Lung (tissue), 12 donors: ENCODE data around the gene TBC1D21. TPM values are rescaled to one million over a fixed set of nuclear protein-coding genes. Genes with fewer than 3 reads are reported as not detected.
"Not testable (repeated sequence)": the region's sequence is repeated elsewhere in the genome, so short reads cannot be mapped to it uniquely, and the experiment has no call there.

Experiments
- ATAC-seq: fragments of 200-7000 bp; cut with Tn5 transposase; one replicate; pipeline ENCODE4 v1.9.1; 2020; ENCODE audit warnings: moderate number of reproducible peaks; ENCODE audit not compliant: insufficient read depth, low FRiP score
- DNase-seq, 3 donors: peaks; one replicate each; pipeline ENCODE4 v3.0.0-alpha.2; 2013 to 2017
- H3K27ac ChIP-seq, 2 donors: one replicate each; pipeline ENCODE4 v1.5.1; 2013; ENCODE audit warnings: mild to moderate bottlenecking in 2 of 2, moderate library complexity in 2 of 2, control low read depth in 1 of 2, inconsistent platforms in 1 of 2, low read depth in 1 of 2, low read length in 1 of 2
- H3K27me3 ChIP-seq, 3 donors: one replicate each; pipeline ENCODE4 v1.5.1; 2013; ENCODE audit warnings: low read length in 2 of 3; ENCODE audit not compliant: control insufficient read depth in 3 of 3, insufficient read depth in 3 of 3
- H3K36me3 ChIP-seq, 4 donors: one replicate each; pipeline ENCODE4 v1.5.1; 2013; ENCODE audit warnings: low read length in 4 of 4, mild to moderate bottlenecking in 1 of 4, moderate library complexity in 1 of 4; ENCODE audit not compliant: control insufficient read depth in 4 of 4, insufficient read depth in 4 of 4
- H3K4me1 ChIP-seq, 5 donors: one replicate each; pipeline ENCODE4 v1.5.1; 2013; ENCODE audit warnings: low read length in 5 of 5, mild to moderate bottlenecking in 2 of 5, moderate library complexity in 1 of 5; ENCODE audit not compliant: control insufficient read depth in 5 of 5, insufficient read depth in 5 of 5
- H3K4me3 ChIP-seq: one replicate; pipeline ENCODE4 v1.5.1; 2013; ENCODE audit warnings: mild to moderate bottlenecking, control low read depth, moderate library complexity
- H3K9ac ChIP-seq, 2 donors: one replicate each; pipeline ENCODE4 v1.5.1; 2013; ENCODE audit warnings: low read length in 2 of 2, control low read depth in 1 of 2; ENCODE audit not compliant: insufficient read depth in 1 of 2
- H3K9me3 ChIP-seq, 4 donors: one replicate each; pipeline ENCODE4 v1.5.1; 2013; ENCODE audit warnings: low read length in 3 of 4, mild to moderate bottlenecking in 1 of 4, moderate library complexity in 1 of 4; ENCODE audit not compliant: control insufficient read depth in 4 of 4, insufficient read depth in 3 of 4
- WGBS, 2 donors: extraction: QIAGEN DNeasy Blood & Tissue Kit; methylation state at CpG; one replicate each; pipeline ENCODE4 v1.1.7; 2013; 5-methylcytosine and 5-hydroxymethylcytosine counted together
- polyA plus RNA-seq, 2 donors: library from polyadenylated mRNA; stranded (reverse); fragments of 200-250 nt; gene quantifications; one replicate each; pipeline ENCODE4 v1.2.1, GENCODE V29; 2013
- total RNA-seq, 2 donors: library from RNA; depleted of rRNA in 1 of 2; stranded (reverse); fragments of >200 nt in 1 of 2; gene quantifications; one replicate each; pipeline ENCODE4 v1.2.1, GENCODE V29; 2014 to 2021
- TF ChIP-seq, protein P1 (sequence below): IDR thresholded peaks from 2 replicates; pipeline ENCODE4 v1.5.1; 2012; ENCODE audit warnings: mild to moderate bottlenecking; ENCODE audit errors: control extremely low read depth, extremely low read depth
- donor health status: control.
- donor health status: control.
- donor health status: Bipolar disorder and iron deficiency.
- donor health status: healthy.
- donor health status: DM: yes; HTN: yes; CAD: no.

The TBC1D21 gene
- total and polyA plus RNA-seq, 4 donors, result not detected

DNA sequence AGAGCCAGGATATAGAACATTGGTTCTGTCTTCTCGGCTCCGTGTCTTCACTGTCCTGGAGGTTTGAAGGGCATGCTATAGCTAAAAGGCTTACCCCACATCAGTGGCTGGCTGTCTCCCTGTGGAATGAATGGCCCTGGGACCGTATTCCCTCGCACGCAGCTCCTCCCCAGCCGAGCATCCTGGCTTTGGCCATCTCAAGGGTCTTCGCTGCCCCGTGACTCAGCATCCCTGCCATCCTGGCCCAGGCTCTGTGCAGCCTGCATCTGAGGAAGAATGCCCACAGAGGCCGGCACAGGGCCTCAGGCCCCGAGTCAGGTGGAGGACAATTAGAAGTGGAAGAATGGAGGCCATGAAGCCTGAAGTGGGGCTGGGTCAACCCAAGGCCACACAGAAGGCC, 63.9 kb downstream of the TBC1D21 start:
- Histone ChIP-seq H3K36me3 (peaks cover 0 to 9% (median under 1%) of the 10 kb centered on the region in 4 donors), H3K27me3 (no peaks in the 10 kb centered on the region), H3K4me3 (no peak overlapping the region), H3K4me1 (peaks cover 0 to 41% (median 21%) of the 10 kb centered on the region in 5 donors), H3K9ac (no peak overlapping the region), H3K9me3 (no peaks in the 10 kb centered on the region), H3K27ac (no peak overlapping the region)
- TF ChIP-seq, protein P1, sequence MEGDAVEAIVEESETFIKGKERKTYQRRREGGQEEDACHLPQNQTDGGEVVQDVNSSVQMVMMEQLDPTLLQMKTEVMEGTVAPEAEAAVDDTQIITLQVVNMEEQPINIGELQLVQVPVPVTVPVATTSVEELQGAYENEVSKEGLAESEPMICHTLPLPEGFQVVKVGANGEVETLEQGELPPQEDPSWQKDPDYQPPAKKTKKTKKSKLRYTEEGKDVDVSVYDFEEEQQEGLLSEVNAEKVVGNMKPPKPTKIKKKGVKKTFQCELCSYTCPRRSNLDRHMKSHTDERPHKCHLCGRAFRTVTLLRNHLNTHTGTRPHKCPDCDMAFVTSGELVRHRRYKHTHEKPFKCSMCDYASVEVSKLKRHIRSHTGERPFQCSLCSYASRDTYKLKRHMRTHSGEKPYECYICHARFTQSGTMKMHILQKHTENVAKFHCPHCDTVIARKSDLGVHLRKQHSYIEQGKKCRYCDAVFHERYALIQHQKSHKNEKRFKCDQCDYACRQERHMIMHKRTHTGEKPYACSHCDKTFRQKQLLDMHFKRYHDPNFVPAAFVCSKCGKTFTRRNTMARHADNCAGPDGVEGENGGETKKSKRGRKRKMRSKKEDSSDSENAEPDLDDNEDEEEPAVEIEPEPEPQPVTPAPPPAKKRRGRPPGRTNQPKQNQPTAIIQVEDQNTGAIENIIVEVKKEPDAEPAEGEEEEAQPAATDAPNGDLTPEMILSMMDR, result no peak
- ATAC-seq (no peak), DNase-seq (no peak)
- WGBS, 2 donors, result 71 to 93% methylated on average over 9 to 10 of the region's 10 CpGs

- Histone ChIP-seq H3K4me3 (no peak overlapping the region), H3K27me3 (no peaks in the 10 kb centered on the region), H3K9me3 (no peaks in the 10 kb centered on the region), H3K27ac (no peak overlapping the region), H3K9ac (no peak overlapping the region), H3K4me1 (peaks cover 0 to 41% (median 21%) of the 10 kb centered on the region in 5 donors), H3K36me3 (peaks cover 0 to 7% (median under 1%) of the 10 kb centered on the region in 4 donors)
- WGBS, 2 donors, result 97 to 98% methylated on average over 11 of the region's 11 CpGs
- DNase-seq (no peak), ATAC-seq (no peak)
- TF ChIP-seq, protein P1, result no peak
These were observed 64.4 kb downstream of the TBC1D21 start for GRCh38 chr15:73937726-73938125.

DNA sequence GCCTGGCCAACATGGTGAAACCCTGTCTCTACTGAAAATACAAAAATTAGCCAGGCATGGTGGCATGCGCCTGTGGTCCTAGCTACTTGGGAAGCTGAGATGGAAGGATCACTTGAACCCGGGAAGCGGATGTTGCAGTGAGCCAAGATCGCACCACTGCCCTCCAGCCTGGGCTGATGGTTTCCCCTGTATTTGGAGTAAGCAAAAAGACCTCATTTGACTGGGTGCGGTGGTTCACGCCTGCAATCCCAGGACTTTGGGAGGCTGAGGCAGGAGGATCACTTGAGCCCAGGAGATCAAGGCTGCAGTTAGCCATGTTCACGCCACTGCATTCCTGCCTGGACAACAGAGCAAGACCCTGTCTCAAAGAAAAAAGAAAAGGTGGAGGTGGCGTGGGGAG, 65.2 kb downstream of the TBC1D21 start:
- H3K4me3 ChIP-seq, H3K27ac ChIP-seq, H3K9ac ChIP-seq, DNase-seq, H3K36me3 ChIP-seq, H3K27me3 ChIP-seq, H3K9me3 ChIP-seq, ATAC-seq: not testable (repeated sequence)
- peaks cover 0 to 41% (median 21%) of the 10 kb centered on the region in 5 donors for H3K4me1 ChIP-seq
- WGBS, 2 donors, result 90 to 98% methylated on average over 8 of the region's 8 CpGs

Other genes starting within 250 kb of the TBC1D21 start
- 100 to 1,000 TPM; 121 to 123 TPM for gene NPTN, start 240.2 kb upstream of the TBC1D21 start, total RNA-seq
- 100 to 1,000 TPM in 1 of 2 donors, 10 to 100 TPM in 1; 34.1 to 148 TPM for gene NPTN, start 240.2 kb upstream of the TBC1D21 start, polyA plus RNA-seq
- gene CD276, start 189.2 kb upstream of the TBC1D21 start, total RNA-seq, result 10 to 100 TPM; 39.5 to 71.1 TPM
- gene CD276, start 189.2 kb upstream of the TBC1D21 start, polyA plus RNA-seq, result 10 to 100 TPM; 33.8 to 34.7 TPM
- 1 to 10 TPM; 3.1 to 5.6 TPM for gene INSYN1, start 120.2 kb upstream of the TBC1D21 start, total RNA-seq
- gene INSYN1, start 120.2 kb upstream of the TBC1D21 start, polyA plus RNA-seq, result 1 to 10 TPM in 1 of 2 donors, under 1 TPM in 1; 0.86 to 4.9 TPM
- gene LOXL1, start 52.9 kb downstream of the TBC1D21 start, total RNA-seq, result 10 to 100 TPM; 13.1 to 25.3 TPM
- 10 to 100 TPM in 1 of 2 donors, 1 to 10 TPM in 1; 9.4 to 15.5 TPM for gene LOXL1, start 52.9 kb downstream of the TBC1D21 start, polyA plus RNA-seq
- 10 to 100 TPM; 10.3 to 30.5 TPM for gene STOML1, start 118.7 kb downstream of the TBC1D21 start, total RNA-seq
- gene STOML1, start 118.7 kb downstream of the TBC1D21 start, polyA plus RNA-seq, result 10 to 100 TPM; 23.4 to 35.4 TPM
- 10 to 100 TPM; 77.5 to 80.5 TPM for gene PML, start 121.2 kb downstream of the TBC1D21 start, total RNA-seq
- 10 to 100 TPM; 33.9 to 44.2 TPM for gene PML, start 121.2 kb downstream of the TBC1D21 start, polyA plus RNA-seq
- gene GOLGA6A, start 209.0 kb downstream of the TBC1D21 start, total RNA-seq, result under 1 TPM in 1 of 2 donors, not detected in 1; 0.14 TPM
- gene GOLGA6A, start 209.0 kb downstream of the TBC1D21 start, polyA plus RNA-seq, result under 1 TPM in 1 of 2 donors, not detected in 1; 0.03 TPM